NCI-H2171 (cell line): ENCODE data around the gene ABCA2.

Source experiments
- DNase-seq: peaks from one replicate; lab custom pipeline; 2025; lab: John Stamatoyannopoulos, UW

ABCA2 gene

GRCh38 chr9:136980669-136981478 lies 47.2 kb downstream of the ABCA2 start:
- no peak for DNase-seq

- DNase-seq: no peak
Observed at GRCh38 chr9:136979769-136980587, 48.1 kb downstream of the ABCA2 start.

GRCh38 chr9:136978865-136979544 lies 49.0 kb downstream of the ABCA2 start:
- DNase-seq: no peak

GRCh38 chr9:136978073-136978864 lies 49.8 kb downstream of the ABCA2 start:
- peak; percentile 77 for DNase-seq

- no peak for DNase-seq
Observed at GRCh38 chr9:136977649-136978072, 50.4 kb downstream of the ABCA2 start.

- no peak for DNase-seq
Observed at GRCh38 chr9:136977223-136977622, 50.8 kb downstream of the ABCA2 start, which contains the start of gene PTGDS. Gene PTGDS (plus strand): TSS chr9:136977504. CDS start chr9:136977579, 75 bp downstream.

GRCh38 chr9:136975644-136976043 lies 52.4 kb downstream of the ABCA2 start:
- no peak for DNase-seq

- no peak for DNase-seq
Observed at GRCh38 chr9:136974817-136975535, 53.1 kb downstream of the ABCA2 start.

GRCh38 chr9:136973618-136974617 lies 54.1 kb downstream of the ABCA2 start:
- no peak for DNase-seq

- DNase-seq: no peak
Observed at GRCh38 chr9:136972743-136973142, 55.3 kb downstream of the ABCA2 start.

- no peak for DNase-seq
Observed at GRCh38 chr9:136972335-136972734, 55.7 kb downstream of the ABCA2 start.

- no peak for DNase-seq
Observed at GRCh38 chr9:136971746-136972145, 56.3 kb downstream of the ABCA2 start.

- DNase-seq: no peak
Observed at GRCh38 chr9:136970361-136970760, 57.7 kb downstream of the ABCA2 start.

- DNase-seq: no peak
Observed at GRCh38 chr9:136969774-136970173, 58.3 kb downstream of the ABCA2 start.

- no peak for DNase-seq
Observed at GRCh38 chr9:136969150-136969549, 58.9 kb downstream of the ABCA2 start.

- DNase-seq: no peak
Observed at GRCh38 chr9:136968333-136969127, 59.5 kb downstream of the ABCA2 start.

GRCh38 chr9:136965771-136966484 lies 62.1 kb downstream of the ABCA2 start:
- no peak for DNase-seq

- DNase-seq: no peak
Observed at GRCh38 chr9:136964833-136965422, 63.1 kb downstream of the ABCA2 start.
